Endothelial cell (in vitro differentiated cells): ENCODE data around the gene GET3. TPM values are rescaled to one million over a fixed set of nuclear protein-coding genes. Genes with fewer than 3 reads are reported as not detected.
"Not testable (repeated sequence)": the region's sequence is repeated elsewhere in the genome, so short reads cannot be mapped to it uniquely, and the experiment has no call there.

ENCODE experiments used
- DNase-seq: peaks from one replicate; pipeline ENCODE4 v3.0.0; 2021; ENCODE audit warnings: low spot score
- H3K27ac Mint-ChIP-seq: one replicate; pipeline ENCODE4 v1.8.0; 2021; ENCODE audit warnings: mixed read lengths, inconsistent platforms; ENCODE audit not compliant: unreplicated experiment
- H3K27me3 Mint-ChIP-seq: one replicate; pipeline ENCODE4 v1.8.0; 2021; ENCODE audit warnings: mild to moderate bottlenecking, moderate library complexity, mixed read lengths, inconsistent platforms; ENCODE audit not compliant: unreplicated experiment
- H3K36me3 Mint-ChIP-seq: one replicate; pipeline ENCODE4 v1.8.0; 2021; ENCODE audit warnings: mild to moderate bottlenecking, low read depth, mixed read lengths, inconsistent platforms; ENCODE audit not compliant: unreplicated experiment
- H3K4me1 Mint-ChIP-seq: one replicate; pipeline ENCODE4 v1.8.0; 2021; ENCODE audit warnings: mild to moderate bottlenecking, mixed read lengths, inconsistent platforms; ENCODE audit not compliant: unreplicated experiment
- H3K4me3 Mint-ChIP-seq: one replicate; pipeline ENCODE4 v1.8.0; 2021; ENCODE audit warnings: mild to moderate bottlenecking, mixed read lengths, inconsistent platforms; ENCODE audit not compliant: unreplicated experiment
- H3K9me3 Mint-ChIP-seq: one replicate; pipeline ENCODE4 v1.8.0; 2021; ENCODE audit warnings: mixed read lengths, inconsistent platforms; ENCODE audit not compliant: unreplicated experiment
- CTCF ChIP-seq: fragments of 200-600 bp; sonication (generic); IDR thresholded peaks from one replicate; pipeline ENCODE4 v1.5.0; 2021; ENCODE audit warnings: antibody characterized with exemption; ENCODE audit not compliant: unreplicated experiment
- microRNA-seq: library from miRNA; unstranded; fragments of <30 nt; microRNA quantifications from one replicate; pipeline ENCODE4, GENCODE V29; 2020; ENCODE audit not compliant: unreplicated experiment
- total RNA-seq: library from RNA; stranded (reverse); fragmentation: NEBNext Ultra II Directional; extraction: Animal tissue kit (Norgen Biotek cat#: 25700); gene quantifications from one replicate; pipeline ENCODE4 v1.2.1, GENCODE V29; 2021; ENCODE audit not compliant: unreplicated experiment

The GET3 gene
- total RNA-seq, 1 donor from 2014 or later, result 77.9 TPM

GRCh38 chr19:12794971-12795381 is 57.7 kb downstream of the GET3 start:
- Mint-ChIP-seq H3K36me3 (no peaks in the 10 kb centered on the region), H3K4me3 (peak overlapping the region; percentile 83), H3K9me3 (no peaks in the 10 kb centered on the region), H3K4me1 (peaks cover 15% of the 10 kb centered on the region), H3K27me3 (peaks cover 27% of the 10 kb centered on the region), H3K27ac (no peak overlapping the region)
- no peak for TF ChIP-seq CTCF
- DNase-seq, result no peak

GRCh38 chr19:12796146-12797071 is 59.1 kb downstream of the GET3 start:
- Mint-ChIP-seq H3K27ac (no peak overlapping the region), H3K4me1 (peaks cover 13% of the 10 kb centered on the region), H3K9me3 (no peaks in the 10 kb centered on the region), H3K4me3 (no peak overlapping the region), H3K36me3 (peaks cover 3% of the 10 kb centered on the region), H3K27me3 (peaks cover 18% of the 10 kb centered on the region)
- peak; percentile 77 for DNase-seq
- peak; percentile 91 for TF ChIP-seq CTCF

GRCh38 chr19:12797141-12797587 is 59.9 kb downstream of the GET3 start:
- Mint-ChIP-seq H3K27ac (no peak overlapping the region), H3K4me1 (peaks cover 14% of the 10 kb centered on the region), H3K27me3 (peaks cover 20% of the 10 kb centered on the region), H3K4me3 (no peak overlapping the region), H3K36me3 (peaks cover 3% of the 10 kb centered on the region), H3K9me3 (no peaks in the 10 kb centered on the region)
- no peak for TF ChIP-seq CTCF
- DNase-seq, result no peak

GRCh38 chr19:12797607-12798006 is 60.3 kb downstream of the GET3 start:
- peaks cover 18% of the 10 kb centered on the region for H3K4me1 Mint-ChIP-seq
- peaks cover 24% of the 10 kb centered on the region for H3K27me3 Mint-ChIP-seq
- not testable (repeated sequence) for DNase-seq, H3K4me3 Mint-ChIP-seq, H3K36me3 Mint-ChIP-seq, H3K9me3 Mint-ChIP-seq, H3K27ac Mint-ChIP-seq

Small RNA genes within 50 kb of the gene (microRNA-seq; reads per million reads assigned to microRNA genes)
- not detected for gene MIR5684

Other genes starting within 250 kb of the GET3 start
- gene ZNF564, start 186.0 kb upstream of the GET3 start, total RNA-seq, result 18.8 TPM
- 11.9 TPM for gene ZNF490, start 126.7 kb upstream of the GET3 start, total RNA-seq
- 29.3 TPM for gene ZNF791, start 126.6 kb upstream of the GET3 start, total RNA-seq
- 98.4 TPM for gene MAN2B1, start 70.8 kb upstream of the GET3 start, total RNA-seq
- 13.2 TPM for gene WDR83, start 70.7 kb upstream of the GET3 start, total RNA-seq
- gene DHPS, start 55.6 kb upstream of the GET3 start, total RNA-seq, result 55.3 TPM
- gene GNG14, start 49.5 kb upstream of the GET3 start, total RNA-seq, result not detected
- gene FBXW9, start 40.9 kb upstream of the GET3 start, total RNA-seq, result 8.0 TPM
- 68.1 TPM for gene TNPO2, start 13.6 kb upstream of the GET3 start, total RNA-seq
- 176 TPM for gene TRIR, start 2.8 kb upstream of the GET3 start, total RNA-seq
- not detected for gene BEST2, start 14.3 kb downstream of the GET3 start, total RNA-seq
- gene HOOK2, start 38.1 kb downstream of the GET3 start, total RNA-seq, result 30.3 TPM
- gene JUNB, start 54.0 kb downstream of the GET3 start, total RNA-seq, result 20.6 TPM
- gene PRDX2, start 64.3 kb downstream of the GET3 start, total RNA-seq, result 215 TPM
- gene THSD8, start 64.6 kb downstream of the GET3 start, total RNA-seq, result 14.2 TPM
- 26.9 TPM for gene RNASEH2A, start 69.1 kb downstream of the GET3 start, total RNA-seq
- not detected for gene RTBDN, start 97.1 kb downstream of the GET3 start, total RNA-seq
- gene MAST1, start 101.0 kb downstream of the GET3 start, total RNA-seq, result 4.1 TPM
- 12.2 TPM for gene DNASE2, start 144.0 kb downstream of the GET3 start, total RNA-seq
- gene KLF1, start 149.7 kb downstream of the GET3 start, total RNA-seq, result 0.54 TPM
- gene GCDH, start 153.7 kb downstream of the GET3 start, total RNA-seq, result 20.0 TPM
- gene SYCE2, start 181.8 kb downstream of the GET3 start, total RNA-seq, result not detected
- 45.8 TPM for gene FARSA, start 196.2 kb downstream of the GET3 start, total RNA-seq
- 963 TPM for gene CALR, start 201.1 kb downstream of the GET3 start, total RNA-seq
- 44.7 TPM for gene RAD23A, start 208.4 kb downstream of the GET3 start, total RNA-seq
- gene GADD45GIP1, start 219.7 kb downstream of the GET3 start, total RNA-seq, result 20.8 TPM
- gene DAND5, start 232.1 kb downstream of the GET3 start, total RNA-seq, result 0.69 TPM